HepG2 (cell line): ENCODE measurements around the gene HBA2. TPM values are rescaled to one million over a fixed set of nuclear protein-coding genes. Genes with fewer than 3 reads are reported as not detected.
A peak's percentile ranks its signal among the peaks of the same experiment; 100 is the strongest.
"Not testable (repeated sequence)": the region's sequence is repeated elsewhere in the genome, so short reads cannot be mapped to it uniquely, and the experiment has no call there.

ENCODE experiments used
- ATAC-seq: fragments of 200-7000 bp; cut with Tn5 transposase; 3 replicates; pipeline ENCODE4 v1.9.1; 2020; ENCODE audit warnings: mild to moderate bottlenecking, moderate library complexity
- BruUV-seq: library from RNA; stranded (reverse); fragments of 400-500 nt; replicated peaks from 2 replicates; lab custom pipeline; 2021; lab: Mats Ljungman, UMichigan
- CTCF ChIA-PET: fragments of 300-600 bp; formaldehyde crosslinking; extraction: SDS; loops from one replicate; lab custom pipeline; 2021; ENCODE audit warnings: low total read pairs, inconsistent platforms, low intra/inter-chr PET ratio; lab: Yijun Ruan, JAX
- POLR2A ChIA-PET: fragments of 350-600 bp; sonication (Branson Sonifier 250); formaldehyde crosslinking; loops from one replicate; lab custom pipeline; 2020; ENCODE audit warnings: antibody characterized with exemption, inconsistent platforms; lab: Yijun Ruan, JAX
- DNase-seq: peaks from one replicate; pipeline ENCODE4 v3.0.0-alpha.2; 2015; ENCODE audit warnings: low spot score
- FAIRE-seq: peaks from 3 replicates; lab custom pipeline; 2011; peaks lifted over from hg19 to GRCh38; lab: Jason Lieb, UNC
- H2AFZ ChIP-seq: one replicate; pipeline ENCODE4 v1.6.1; 2011; ENCODE audit warnings: low read length, inconsistent platforms
- H3K27ac ChIP-seq: fragments of 300-600 bp; 3 replicates; pipeline ENCODE4 v1.8.0; 2011; ENCODE audit warnings: mixed run types, mild to moderate bottlenecking, mixed read lengths, low read length, inconsistent platforms; ENCODE audit not compliant: insufficient read depth; ENCODE audit errors: extremely low read length
- H3K27me3 ChIP-seq, 2 experiments: fragments of 200-600 bp in 1 of 2; 2 replicates in 1 of 2; 3 replicates in 1 of 2; pipeline versions ENCODE4 v1.6.0 to v1.8.0; 2011; ENCODE audit warnings: low read length in 2 of 2, mild to moderate bottlenecking in 2 of 2, moderate library complexity in 2 of 2, inconsistent platforms in 1 of 2; ENCODE audit not compliant: insufficient read depth in 2 of 2, control insufficient read depth in 1 of 2
- H3K36me3 ChIP-seq, 2 experiments: fragments of 200-600 bp in 1 of 2; replicated peaks in 1 of 2; 2 replicates in 1 of 2; 3 replicates in 1 of 2; pipeline versions ENCODE4 v1.5.1 to v1.8.0; 2011; ENCODE audit warnings: low read length in 2 of 2, inconsistent platforms in 1 of 2; ENCODE audit not compliant: insufficient read depth in 2 of 2, control insufficient read depth in 1 of 2
- H3K4me1 ChIP-seq: 2 replicates; pipeline ENCODE4 v1.5.1; 2012; ENCODE audit warnings: low read length, inconsistent platforms; ENCODE audit not compliant: insufficient read depth
- H3K4me2 ChIP-seq: 2 replicates; pipeline ENCODE4 v1.6.0; 2011; ENCODE audit warnings: low read depth, low read length, inconsistent platforms
- H3K4me3 ChIP-seq, 3 experiments: fragments of 200-600 bp in 1 of 3; sonication (generic), shearing (Covaris generic) in 1 of 3; replicated peaks in 1 of 3; 2 replicates each; pipeline ENCODE4 v1.5.1; 2011 to 2016; ENCODE audit warnings: low read length in 3 of 3, inconsistent platforms in 2 of 3, low read depth in 2 of 3, mild to moderate bottlenecking in 2 of 3, control low read depth in 1 of 3, mixed read lengths in 1 of 3; ENCODE audit not compliant: insufficient read depth in 1 of 3
- H3K79me2 ChIP-seq: one replicate; pipeline ENCODE4 v1.6.1; 2011; ENCODE audit warnings: low read length, inconsistent platforms; ENCODE audit not compliant: insufficient read depth
- H3K9ac ChIP-seq: 2 replicates; pipeline ENCODE4 v1.6.0; 2011; ENCODE audit warnings: mild to moderate bottlenecking, low read depth, low read length, inconsistent platforms; ENCODE audit not compliant: insufficient read depth
- H3K9me3 ChIP-seq: 2 replicates; pipeline ENCODE4 v1.5.1; 2012; ENCODE audit warnings: mild to moderate bottlenecking, low read length
- H4K20me1 ChIP-seq: 2 replicates; pipeline ENCODE4 v1.6.0; 2011; ENCODE audit warnings: inconsistent platforms, mild to moderate bottlenecking, low read length, moderate library complexity; ENCODE audit not compliant: insufficient read depth
- MEIS2 ChIP-seq: sonication (generic); formaldehyde crosslinking; IDR thresholded peaks from 2 replicates; pipeline ENCODE4 v1.9.0; 2021; ENCODE audit warnings: mild to moderate bottlenecking, missing genetic modification reagents
- MIER2 ChIP-seq: IDR thresholded peaks from 2 replicates; pipeline ENCODE4 v1.6.1; 2016; ENCODE audit warnings: missing biosample characterization, missing genetic modification reagents
- NFKB2 ChIP-seq: sonication (generic); formaldehyde crosslinking; IDR thresholded peaks from 2 replicates; pipeline ENCODE4 v1.4.0; 2020; ENCODE audit warnings: missing genetic modification reagents, borderline replicate concordance
- REST ChIP-seq, 2 experiments: IDR thresholded peaks; 2 replicates each; pipeline ENCODE4 v1.6.1; 2011 to 2012; ENCODE audit warnings: low read length in 2 of 2, borderline replicate concordance in 1 of 2, low read depth in 1 of 2, mild to moderate bottlenecking in 1 of 2, moderate library complexity in 1 of 2
- SALL1 ChIP-seq: sonication (generic); formaldehyde crosslinking; IDR thresholded peaks from 2 replicates; pipeline ENCODE4 v1.8.0; 2022; ENCODE audit warnings: mild to moderate bottlenecking, missing genetic modification reagents
- SALL2 ChIP-seq: sonication (generic); formaldehyde crosslinking; IDR thresholded peaks from 2 replicates; pipeline ENCODE4 v1.8.1; 2023; ENCODE audit warnings: mild to moderate bottlenecking, missing genetic modification reagents, inconsistent platforms
- SAP130 ChIP-seq: IDR thresholded peaks from 2 replicates; pipeline ENCODE4 v1.6.1; 2016; ENCODE audit warnings: low read depth
- ZNF256 ChIP-seq: sonication (generic); formaldehyde crosslinking; conservative IDR thresholded peaks from 2 replicates; pipeline ENCODE4 v1.4.0; 2020; ENCODE audit warnings: missing genetic modification reagents
- WGBS: methylation state at CpG from one replicate; pipeline ENCODE4 v1.1.6; 2017; ENCODE audit warnings: low lambda C conversion rate; 5-methylcytosine and 5-hydroxymethylcytosine counted together
- in situ Hi-C: cut with HindIII; loops from 2 replicates; pipeline ENCODE4 v1.10.0; 2017; ENCODE audit warnings: low pct_unique_long_range_greater_than_20kb; ENCODE audit not compliant: extremely low pct_ligation_motif_present
- intact Hi-C: fragments of 100-400 bp; cut with micrococcal nuclease; formaldehyde crosslinking; loops from one replicate; pipeline ENCODE4 v1.10.0; 2022; ENCODE audit not compliant: unreplicated experiment
- polyA plus RNA-seq, 8 experiments: library from polyadenylated mRNA; depleted of rRNA in 3 of 8; stranded (reverse) in 7 of 8; unstranded in 1 of 8; fragments of >200 nt; fragmentation: Illumina TruSeq in 4 of 8; extraction: Trizol in 4 of 8; gene quantifications; 2 replicates each; pipeline versions ENCODE4 v1.2.1 to v1.2.3, GENCODE V29; 2011 to 2016; ENCODE audit warnings: low read depth in 4 of 8, missing spikeins in 1 of 8, mixed read lengths in 1 of 8; ENCODE audit not compliant: insufficient read depth in 1 of 8
- total RNA-seq, 5 experiments: library from RNA; depleted of rRNA; stranded (reverse); fragments of >200 nt; fragmentation: Illumina TruSeq; extraction: Trizol; gene quantifications; 2 replicates each; pipeline ENCODE4 v1.2.3, GENCODE V29; 2016; ENCODE audit warnings: low read depth in 1 of 5

Gene HBA2
- total and polyA plus RNA-seq, 2 of the 13 experiments (the other 11 are each of a cell fraction or from before 2014, with no cell fraction given) = not detected

DNA sequence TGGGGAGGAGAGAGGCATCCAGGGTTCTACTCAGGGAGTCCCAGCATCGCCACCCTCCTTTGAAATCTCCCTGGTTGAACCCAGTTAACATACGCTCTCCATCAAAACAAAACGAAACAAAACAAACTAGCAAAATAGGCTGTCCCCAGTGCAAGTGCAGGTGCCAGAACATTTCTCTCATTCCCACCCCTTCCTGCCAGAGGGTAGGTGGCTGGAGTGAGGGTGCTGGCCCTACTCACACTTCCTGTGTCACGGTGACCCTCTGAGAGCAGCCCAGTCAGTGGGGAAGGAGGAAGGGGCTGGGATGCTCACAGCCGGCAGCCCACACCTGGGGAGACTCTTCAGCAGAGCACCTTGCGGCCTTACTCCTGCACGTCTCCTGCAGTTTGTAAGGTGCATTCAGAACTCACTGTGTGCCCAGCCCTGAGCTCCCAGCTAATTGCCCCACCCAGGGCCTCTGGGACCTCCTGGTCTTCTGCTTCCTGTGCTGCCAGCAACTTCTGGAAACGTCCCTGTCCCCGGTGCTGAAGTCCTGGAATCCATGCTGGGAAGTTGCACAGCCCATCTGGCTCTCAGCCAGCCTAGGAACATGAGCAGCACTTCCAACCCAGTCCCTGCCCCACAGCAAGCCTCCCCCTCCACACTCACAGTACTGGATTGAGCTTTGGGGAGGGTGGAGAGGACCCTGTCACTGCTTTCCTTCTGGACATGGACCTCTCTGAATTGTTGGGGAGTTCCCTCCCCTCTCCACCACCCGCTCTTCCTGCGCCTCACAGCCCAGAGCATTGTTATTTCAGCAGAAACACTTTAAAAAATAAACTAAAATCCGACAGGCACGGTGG lies 1.5 kb downstream of the HBA2 start:
- H3K27ac ChIP-seq, H3K36me3 ChIP-seq, CTCF ChIA-PET, H3K4me1 ChIP-seq, intact Hi-C loops, H3K9ac ChIP-seq, H4K20me1 ChIP-seq, H2AFZ ChIP-seq, DNase-seq, ATAC-seq, BruUV-seq, POLR2A ChIA-PET, in situ Hi-C loops, H3K79me2 ChIP-seq, H3K4me2 ChIP-seq, H3K9me3 ChIP-seq, H3K4me3 ChIP-seq, FAIRE-seq: not testable (repeated sequence)
- 52% methylated on average over 6 of the region's 13 CpGs for WGBS
- TF ChIP-seq MEIS2 (CRISPR knock-in tag) (0 out of 2 replicates have a peak, but pooled peaks have one; percentile 12), MIER2 (CRISPR knock-in tag) (peak; percentile 91), SALL1 (0 out of 2 replicates have a peak, but pooled peaks have one; percentile 21), ZNF256 (CRISPR knock-in tag) (0 out of 2 replicates have a peak, but pooled peaks have one; percentile 64), SALL2 (CRISPR knock-in tag) (peak; percentile 80; the same call in 1 of the 2 replicates), SAP130 (CRISPR knock-in tag) (peak; percentile 30; the same call in 1 of the 2 replicates), REST (IDR thresholded peaks at IDR 0.05; ENCODE audit: borderline replicate concordance in 1 of 2, low read depth in 1 of 2, low read length in 2 of 2) (peak; percentile 20 to 67), NFKB2 (CRISPR knock-in tag) (peak; percentile 30; the same call in 1 of the 2 replicates)
- peaks cover 0 to 21% of the 10 kb centered on the region in 2 experiments; a peak in 4 of 5 replicates for H3K27me3 ChIP-seq
